H1 (cell line): Measurements from ENCODE around the gene MYBPHL. TPM values are rescaled to one million over a fixed set of nuclear protein-coding genes. Genes with fewer than 3 reads are reported as not detected.

Source experiments
- CEBPB ChIP-seq: IDR thresholded peaks from 2 replicates; pipeline ENCODE4 v1.6.1; 2012; ENCODE audit warnings: low read depth, low read length
- GABPA ChIP-seq: IDR thresholded peaks from 2 replicates; pipeline ENCODE4 v1.6.1; 2011; ENCODE audit warnings: mild to moderate bottlenecking, low read length, moderate library complexity, borderline replicate concordance; ENCODE audit not compliant: insufficient read depth
- polyA plus RNA-seq, 7 experiments: library from polyadenylated mRNA; depleted of rRNA in 3 of 7; stranded (reverse) in 5 of 7; unstranded in 2 of 7; fragments of >200 nt in 5 of 7; fragments of 200-250 nt in 2 of 7; gene quantifications; 1 replicate in 5 of 7; 2 replicates in 1 of 7; 4 replicates in 1 of 7; pipeline versions ENCODE4 v1.2.1 to v1.2.3, GENCODE V29; 2011 to 2013; ENCODE audit warnings: missing spikeins in 2 of 7, mixed read lengths in 2 of 7
- total RNA-seq: library from RNA; stranded (reverse); fragmentation: NEBNext Ultra II Directional; extraction: Animal tissue kit (Norgen Biotek cat#: 25700); gene quantifications from 2 replicates; pipeline ENCODE4 v1.2.1, GENCODE V29; 2021
- TF ChIP-seq, protein P1 (sequence below): fragments of 300-600 bp; sonication (generic); IDR thresholded peaks from 2 replicates; pipeline ENCODE4 v1.7.1; 2012; ENCODE audit warnings: low read length, moderate library complexity, mild to moderate bottlenecking, inconsistent platforms; ENCODE audit not compliant: insufficient replicate concordance
- TF ChIP-seq, protein P2 (sequence below): IDR thresholded peaks from 2 replicates; pipeline ENCODE4 v1.6.1; 2011; ENCODE audit warnings: low read length, improper control_type of control experiment

MYBPHL gene
- total and polyA plus RNA-seq, 2 of the 8 experiments (the other 6 are each of a cell fraction or from before 2014, with no cell fraction given), result 0.24 to 0.30 TPM

DNA sequence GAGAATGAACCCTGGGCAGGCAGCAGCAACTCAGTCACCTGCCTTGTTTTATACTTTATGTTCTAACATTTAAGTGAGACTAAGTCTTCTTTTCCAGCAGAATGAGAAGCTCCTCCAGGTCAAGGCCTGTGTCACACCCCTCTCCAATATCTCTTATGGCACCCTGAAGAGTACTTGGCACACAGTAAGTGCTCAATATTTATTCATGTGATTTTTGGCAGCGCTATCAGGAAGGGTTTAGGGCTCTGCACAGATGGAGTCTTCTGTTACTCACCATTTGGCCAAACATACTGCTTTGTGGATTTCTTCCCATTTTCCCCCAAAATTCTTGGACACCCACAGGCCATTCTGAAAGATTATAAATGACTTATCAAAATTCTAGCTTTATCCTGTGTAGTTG is 43.8 kb upstream of the MYBPHL start (continued):
- TF ChIP-seq, protein P1, sequence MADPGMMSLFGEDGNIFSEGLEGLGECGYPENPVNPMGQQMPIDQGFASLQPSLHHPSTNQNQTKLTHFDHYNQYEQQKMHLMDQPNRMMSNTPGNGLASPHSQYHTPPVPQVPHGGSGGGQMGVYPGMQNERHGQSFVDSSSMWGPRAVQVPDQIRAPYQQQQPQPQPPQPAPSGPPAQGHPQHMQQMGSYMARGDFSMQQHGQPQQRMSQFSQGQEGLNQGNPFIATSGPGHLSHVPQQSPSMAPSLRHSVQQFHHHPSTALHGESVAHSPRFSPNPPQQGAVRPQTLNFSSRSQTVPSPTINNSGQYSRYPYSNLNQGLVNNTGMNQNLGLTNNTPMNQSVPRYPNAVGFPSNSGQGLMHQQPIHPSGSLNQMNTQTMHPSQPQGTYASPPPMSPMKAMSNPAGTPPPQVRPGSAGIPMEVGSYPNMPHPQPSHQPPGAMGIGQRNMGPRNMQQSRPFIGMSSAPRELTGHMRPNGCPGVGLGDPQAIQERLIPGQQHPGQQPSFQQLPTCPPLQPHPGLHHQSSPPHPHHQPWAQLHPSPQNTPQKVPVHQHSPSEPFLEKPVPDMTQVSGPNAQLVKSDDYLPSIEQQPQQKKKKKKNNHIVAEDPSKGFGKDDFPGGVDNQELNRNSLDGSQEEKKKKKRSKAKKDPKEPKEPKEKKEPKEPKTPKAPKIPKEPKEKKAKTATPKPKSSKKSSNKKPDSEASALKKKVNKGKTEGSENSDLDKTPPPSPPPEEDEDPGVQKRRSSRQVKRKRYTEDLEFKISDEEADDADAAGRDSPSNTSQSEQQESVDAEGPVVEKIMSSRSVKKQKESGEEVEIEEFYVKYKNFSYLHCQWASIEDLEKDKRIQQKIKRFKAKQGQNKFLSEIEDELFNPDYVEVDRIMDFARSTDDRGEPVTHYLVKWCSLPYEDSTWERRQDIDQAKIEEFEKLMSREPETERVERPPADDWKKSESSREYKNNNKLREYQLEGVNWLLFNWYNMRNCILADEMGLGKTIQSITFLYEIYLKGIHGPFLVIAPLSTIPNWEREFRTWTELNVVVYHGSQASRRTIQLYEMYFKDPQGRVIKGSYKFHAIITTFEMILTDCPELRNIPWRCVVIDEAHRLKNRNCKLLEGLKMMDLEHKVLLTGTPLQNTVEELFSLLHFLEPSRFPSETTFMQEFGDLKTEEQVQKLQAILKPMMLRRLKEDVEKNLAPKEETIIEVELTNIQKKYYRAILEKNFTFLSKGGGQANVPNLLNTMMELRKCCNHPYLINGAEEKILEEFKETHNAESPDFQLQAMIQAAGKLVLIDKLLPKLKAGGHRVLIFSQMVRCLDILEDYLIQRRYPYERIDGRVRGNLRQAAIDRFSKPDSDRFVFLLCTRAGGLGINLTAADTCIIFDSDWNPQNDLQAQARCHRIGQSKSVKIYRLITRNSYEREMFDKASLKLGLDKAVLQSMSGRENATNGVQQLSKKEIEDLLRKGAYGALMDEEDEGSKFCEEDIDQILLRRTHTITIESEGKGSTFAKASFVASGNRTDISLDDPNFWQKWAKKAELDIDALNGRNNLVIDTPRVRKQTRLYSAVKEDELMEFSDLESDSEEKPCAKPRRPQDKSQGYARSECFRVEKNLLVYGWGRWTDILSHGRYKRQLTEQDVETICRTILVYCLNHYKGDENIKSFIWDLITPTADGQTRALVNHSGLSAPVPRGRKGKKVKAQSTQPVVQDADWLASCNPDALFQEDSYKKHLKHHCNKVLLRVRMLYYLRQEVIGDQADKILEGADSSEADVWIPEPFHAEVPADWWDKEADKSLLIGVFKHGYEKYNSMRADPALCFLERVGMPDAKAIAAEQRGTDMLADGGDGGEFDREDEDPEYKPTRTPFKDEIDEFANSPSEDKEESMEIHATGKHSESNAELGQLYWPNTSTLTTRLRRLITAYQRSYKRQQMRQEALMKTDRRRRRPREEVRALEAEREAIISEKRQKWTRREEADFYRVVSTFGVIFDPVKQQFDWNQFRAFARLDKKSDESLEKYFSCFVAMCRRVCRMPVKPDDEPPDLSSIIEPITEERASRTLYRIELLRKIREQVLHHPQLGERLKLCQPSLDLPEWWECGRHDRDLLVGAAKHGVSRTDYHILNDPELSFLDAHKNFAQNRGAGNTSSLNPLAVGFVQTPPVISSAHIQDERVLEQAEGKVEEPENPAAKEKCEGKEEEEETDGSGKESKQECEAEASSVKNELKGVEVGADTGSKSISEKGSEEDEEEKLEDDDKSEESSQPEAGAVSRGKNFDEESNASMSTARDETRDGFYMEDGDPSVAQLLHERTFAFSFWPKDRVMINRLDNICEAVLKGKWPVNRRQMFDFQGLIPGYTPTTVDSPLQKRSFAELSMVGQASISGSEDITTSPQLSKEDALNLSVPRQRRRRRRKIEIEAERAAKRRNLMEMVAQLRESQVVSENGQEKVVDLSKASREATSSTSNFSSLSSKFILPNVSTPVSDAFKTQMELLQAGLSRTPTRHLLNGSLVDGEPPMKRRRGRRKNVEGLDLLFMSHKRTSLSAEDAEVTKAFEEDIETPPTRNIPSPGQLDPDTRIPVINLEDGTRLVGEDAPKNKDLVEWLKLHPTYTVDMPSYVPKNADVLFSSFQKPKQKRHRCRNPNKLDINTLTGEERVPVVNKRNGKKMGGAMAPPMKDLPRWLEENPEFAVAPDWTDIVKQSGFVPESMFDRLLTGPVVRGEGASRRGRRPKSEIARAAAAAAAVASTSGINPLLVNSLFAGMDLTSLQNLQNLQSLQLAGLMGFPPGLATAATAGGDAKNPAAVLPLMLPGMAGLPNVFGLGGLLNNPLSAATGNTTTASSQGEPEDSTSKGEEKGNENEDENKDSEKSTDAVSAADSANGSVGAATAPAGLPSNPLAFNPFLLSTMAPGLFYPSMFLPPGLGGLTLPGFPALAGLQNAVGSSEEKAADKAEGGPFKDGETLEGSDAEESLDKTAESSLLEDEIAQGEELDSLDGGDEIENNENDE, result no peak
- TF ChIP-seq GABPA (no peak), CEBPB (no peak)
- TF ChIP-seq, protein P2, sequence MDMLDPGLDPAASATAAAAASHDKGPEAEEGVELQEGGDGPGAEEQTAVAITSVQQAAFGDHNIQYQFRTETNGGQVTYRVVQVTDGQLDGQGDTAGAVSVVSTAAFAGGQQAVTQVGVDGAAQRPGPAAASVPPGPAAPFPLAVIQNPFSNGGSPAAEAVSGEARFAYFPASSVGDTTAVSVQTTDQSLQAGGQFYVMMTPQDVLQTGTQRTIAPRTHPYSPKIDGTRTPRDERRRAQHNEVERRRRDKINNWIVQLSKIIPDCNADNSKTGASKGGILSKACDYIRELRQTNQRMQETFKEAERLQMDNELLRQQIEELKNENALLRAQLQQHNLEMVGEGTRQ, result no peak
